Measurements from ENCODE around the gene CALML5.

Gene CALML5

DNA sequence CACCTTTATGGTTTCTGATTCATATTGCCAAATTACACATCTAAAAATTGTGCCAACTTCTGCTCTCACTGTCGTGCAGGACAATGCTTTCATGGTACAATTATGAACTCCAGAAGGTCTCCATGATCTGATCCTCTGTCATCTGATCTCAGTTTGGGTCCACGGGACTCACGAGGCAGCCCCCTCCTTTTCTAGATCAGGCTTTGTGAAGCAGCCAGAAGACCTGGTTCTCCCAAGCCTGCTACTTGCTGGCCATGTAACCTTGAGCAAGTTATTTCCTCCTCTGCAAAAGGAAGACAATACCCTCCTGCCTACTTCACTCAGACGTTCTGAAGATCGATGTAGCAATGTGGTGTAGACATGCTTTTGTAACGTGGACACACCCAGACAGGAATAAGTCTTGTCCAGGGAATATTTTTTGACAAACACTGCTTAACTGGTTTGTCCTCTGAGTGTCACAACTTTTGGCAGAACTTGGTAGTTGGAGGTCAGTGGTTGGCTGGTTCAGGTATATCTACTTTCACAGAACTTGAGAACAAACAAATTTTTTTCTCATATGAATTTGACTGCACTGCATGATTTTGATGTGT is 44.9 kb upstream of the CALML5 start (continued):
- no peak for TF ChIP-seq ZNF24 (tag by site-specific recombination; IDR thresholded peaks at IDR 0.05)
- TF ChIP-seq SETDB1 (IDR thresholded peaks at IDR 0.05; ENCODE audit: insufficient read length, low read length): no peak
- no peak for TF ChIP-seq ZNF473 (tag by site-specific recombination; IDR thresholded peaks at IDR 0.05)
- TF ChIP-seq ZNF175 (tag by site-specific recombination; IDR thresholded peaks at IDR 0.05): no peak
- TF ChIP-seq ZNF19 (tag by site-specific recombination; IDR thresholded peaks at IDR 0.05; ENCODE audit: low read depth): no peak
- no peak for TF ChIP-seq ZNF585B (tag by site-specific recombination; IDR thresholded peaks at IDR 0.05)
- TF ChIP-seq YY2 (tag by site-specific recombination; IDR thresholded peaks at IDR 0.05): no peak
- no peak for TF ChIP-seq MYNN (tag by site-specific recombination; IDR thresholded peaks at IDR 0.05; ENCODE audit: borderline replicate concordance)

- Histone ChIP-seq H3K9me3 (ENCODE audit: control insufficient read depth, insufficient read depth, low read depth, low read length) (no peaks in the 10 kb centered on the region), H3K4me3 (ENCODE audit: low read depth, low read length) (no peak overlapping the region), H3K27ac (ENCODE audit: extremely low read depth, low read depth, low read length) (no peak overlapping the region), H3K36me3 (ENCODE audit: control insufficient read depth in 2 of 2, insufficient read depth in 1 of 2, low read length in 2 of 2) (no peaks in the 10 kb centered on the region), H3K4me1 (ENCODE audit: control insufficient read depth, insufficient read depth, low read length) (peaks cover 24% of the 10 kb centered on the region)
- ChIA-PET CTCF (interaction anchor here (0.6 to 0.7 kb wide), 2 partner anchors 79 to 672 kb away, joined by 3 to 6 read pairs; no protein-coding TSS in a partner anchor), POLR2A (no interaction called here)
- TF ChIP-seq, protein P1, sequence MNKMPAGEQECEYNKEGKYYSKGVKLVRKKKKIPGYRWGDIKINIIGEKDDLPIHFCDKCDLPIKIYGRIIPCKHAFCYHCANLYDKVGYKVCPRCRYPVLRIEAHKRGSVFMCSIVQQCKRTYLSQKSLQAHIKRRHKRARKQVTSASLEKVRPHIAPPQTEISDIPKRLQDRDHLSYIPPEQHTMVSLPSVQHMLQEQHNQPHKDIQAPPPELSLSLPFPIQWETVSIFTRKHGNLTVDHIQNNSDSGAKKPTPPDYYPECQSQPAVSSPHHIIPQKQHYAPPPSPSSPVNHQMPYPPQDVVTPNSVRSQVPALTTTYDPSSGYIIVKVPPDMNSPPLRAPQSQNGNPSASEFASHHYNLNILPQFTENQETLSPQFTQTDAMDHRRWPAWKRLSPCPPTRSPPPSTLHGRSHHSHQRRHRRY (tag by site-specific recombination; IDR thresholded peaks at IDR 0.05): no peak
- TF ChIP-seq SETDB1 (IDR thresholded peaks at IDR 0.05; ENCODE audit: insufficient read length, low read length): peak; percentile 84
Observed at GRCh38 chr10:5543623-5544022, 44.3 kb upstream of the CALML5 start.

DNA sequence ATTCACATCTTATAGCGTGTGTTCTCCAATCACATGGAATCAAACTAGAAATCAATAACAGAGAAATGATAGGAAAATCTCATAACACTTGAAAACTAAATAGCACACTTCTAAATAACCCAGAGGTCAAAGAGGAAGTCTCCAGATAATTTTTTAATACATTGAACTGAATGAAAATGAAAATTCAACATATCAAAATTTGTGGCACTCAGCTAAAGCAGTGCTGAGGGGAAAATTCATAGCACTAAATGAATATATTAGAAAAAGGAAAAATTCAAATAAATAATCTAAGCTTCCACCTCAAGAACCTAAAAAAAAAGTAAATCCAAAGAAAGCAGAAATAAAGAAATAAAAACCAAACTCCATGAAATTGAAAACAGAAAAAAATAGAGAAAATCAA is 42.7 kb upstream of the CALML5 start:
- ChIA-PET CTCF (interaction anchor here (0.7 kb wide), 2 partner anchors 23 to 37 kb away, joined by 3 to 5 read pairs; no protein-coding TSS in a partner anchor), POLR2A (no interaction called here)
- Histone ChIP-seq H3K4me3 (ENCODE audit: low read depth, low read length) (no peak overlapping the region), H3K36me3 (ENCODE audit: control insufficient read depth in 2 of 2, insufficient read depth in 1 of 2, low read length in 2 of 2) (no peaks in the 10 kb centered on the region), H3K9me3 (ENCODE audit: control insufficient read depth, insufficient read depth, low read depth, low read length) (no peaks in the 10 kb centered on the region), H3K4me1 (ENCODE audit: control insufficient read depth, insufficient read depth, low read length) (peaks cover 14% of the 10 kb centered on the region), H3K27ac (ENCODE audit: extremely low read depth, low read depth, low read length) (no peak overlapping the region)
- TF ChIP-seq SETDB1 (IDR thresholded peaks at IDR 0.05; ENCODE audit: insufficient read length, low read length): peak; percentile 68
- TF ChIP-seq, protein P2, sequence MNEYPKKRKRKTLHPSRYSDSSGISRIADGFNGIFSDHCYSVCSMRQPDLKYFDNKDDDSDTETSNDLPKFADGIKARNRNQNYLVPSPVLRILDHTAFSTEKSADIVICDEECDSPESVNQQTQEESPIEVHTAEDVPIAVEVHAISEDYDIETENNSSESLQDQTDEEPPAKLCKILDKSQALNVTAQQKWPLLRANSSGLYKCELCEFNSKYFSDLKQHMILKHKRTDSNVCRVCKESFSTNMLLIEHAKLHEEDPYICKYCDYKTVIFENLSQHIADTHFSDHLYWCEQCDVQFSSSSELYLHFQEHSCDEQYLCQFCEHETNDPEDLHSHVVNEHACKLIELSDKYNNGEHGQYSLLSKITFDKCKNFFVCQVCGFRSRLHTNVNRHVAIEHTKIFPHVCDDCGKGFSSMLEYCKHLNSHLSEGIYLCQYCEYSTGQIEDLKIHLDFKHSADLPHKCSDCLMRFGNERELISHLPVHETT (tag by site-specific recombination; IDR thresholded peaks at IDR 0.05): no peak

DNA sequence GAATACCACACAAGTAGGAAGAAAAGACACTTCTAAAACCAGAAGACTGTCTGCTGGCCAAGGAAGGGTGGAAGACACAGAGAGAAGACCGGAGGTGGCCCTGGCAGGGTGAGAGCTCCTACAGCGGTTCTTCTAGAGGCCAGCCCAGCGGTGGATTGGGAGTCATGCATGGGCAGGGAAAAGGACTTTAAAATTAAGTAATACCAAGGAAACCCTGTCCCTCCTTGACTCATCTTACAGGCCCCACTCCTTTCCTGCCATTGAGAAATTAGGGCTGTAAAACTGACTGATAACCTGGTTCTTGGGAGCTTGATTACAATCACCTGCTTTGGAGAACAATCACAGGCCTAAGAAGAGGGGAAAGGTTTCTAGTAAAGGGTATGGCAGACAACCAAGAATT is 41.5 kb upstream of the CALML5 start:
- H3K27ac ChIP-seq (ENCODE audit: extremely low read depth, low read depth, low read length): no peak overlapping the region
- TF ChIP-seq ZNF664 (tag by site-specific recombination; IDR thresholded peaks at IDR 0.05) (no peak), BCL11B (tag by site-specific recombination; IDR thresholded peaks at IDR 0.05; ENCODE audit: low read depth) (no peak), ZNF24 (tag by site-specific recombination; IDR thresholded peaks at IDR 0.05) (no peak), HIC1 (tag by site-specific recombination; IDR thresholded peaks at IDR 0.05) (no peak), BCL11A (tag by site-specific recombination; IDR thresholded peaks at IDR 0.05; ENCODE audit: low read depth) (no peak), MZF1 (tag by site-specific recombination; IDR thresholded peaks at IDR 0.05; ENCODE audit: borderline replicate concordance) (no peak), ZNF701 (tag by site-specific recombination; IDR thresholded peaks at IDR 0.05) (no peak), ZNF624 (tag by site-specific recombination; IDR thresholded peaks at IDR 0.05) (no peak), ZNF146 (tag by site-specific recombination; IDR thresholded peaks at IDR 0.05) (no peak), ZNF433 (tag by site-specific recombination; IDR thresholded peaks at IDR 0.05; ENCODE audit: low read depth) (no peak), ZNF585B (tag by site-specific recombination; IDR thresholded peaks at IDR 0.05) (no peak), ZNF37A (tag by site-specific recombination; IDR thresholded peaks at IDR 0.05) (no peak)
- TF ChIP-seq, protein P3, sequence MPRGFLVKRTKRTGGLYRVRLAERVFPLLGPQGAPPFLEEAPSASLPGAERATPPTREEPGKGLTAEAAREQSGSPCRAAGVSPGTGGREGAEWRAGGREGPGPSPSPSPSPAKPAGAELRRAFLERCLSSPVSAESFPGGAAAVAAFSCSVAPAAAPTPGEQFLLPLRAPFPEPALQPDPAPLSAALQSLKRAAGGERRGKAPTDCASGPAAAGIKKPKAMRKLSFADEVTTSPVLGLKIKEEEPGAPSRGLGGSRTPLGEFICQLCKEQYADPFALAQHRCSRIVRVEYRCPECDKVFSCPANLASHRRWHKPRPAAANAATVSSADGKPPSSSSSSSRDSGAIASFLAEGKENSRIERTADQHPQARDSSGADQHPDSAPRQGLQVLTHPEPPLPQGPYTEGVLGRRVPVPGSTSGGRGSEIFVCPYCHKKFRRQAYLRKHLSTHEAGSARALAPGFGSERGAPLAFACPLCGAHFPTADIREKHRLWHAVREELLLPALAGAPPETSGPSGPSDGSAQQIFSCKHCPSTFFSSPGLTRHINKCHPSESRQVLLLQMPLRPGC (tag by site-specific recombination; IDR thresholded peaks at IDR 0.05): no peak
- TF ChIP-seq, protein P4, sequence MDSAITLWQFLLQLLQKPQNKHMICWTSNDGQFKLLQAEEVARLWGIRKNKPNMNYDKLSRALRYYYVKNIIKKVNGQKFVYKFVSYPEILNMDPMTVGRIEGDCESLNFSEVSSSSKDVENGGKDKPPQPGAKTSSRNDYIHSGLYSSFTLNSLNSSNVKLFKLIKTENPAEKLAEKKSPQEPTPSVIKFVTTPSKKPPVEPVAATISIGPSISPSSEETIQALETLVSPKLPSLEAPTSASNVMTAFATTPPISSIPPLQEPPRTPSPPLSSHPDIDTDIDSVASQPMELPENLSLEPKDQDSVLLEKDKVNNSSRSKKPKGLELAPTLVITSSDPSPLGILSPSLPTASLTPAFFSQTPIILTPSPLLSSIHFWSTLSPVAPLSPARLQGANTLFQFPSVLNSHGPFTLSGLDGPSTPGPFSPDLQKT (IDR thresholded peaks at IDR 0.05; ENCODE audit: borderline replicate concordance, low read depth, low read length): no peak

More for the DNA sequence above, 41.5 kb upstream of the CALML5 start:
- ChIA-PET CTCF (interaction anchor here (0.6 to 0.7 kb wide), 2 partner anchors 82 to 119 kb away, joined by 3 read pairs; no protein-coding TSS in a partner anchor), POLR2A (no interaction called here)
- Histone ChIP-seq H3K4me3 (ENCODE audit: low read depth, low read length) (no peak overlapping the region), H3K9me3 (ENCODE audit: control insufficient read depth, insufficient read depth, low read depth, low read length) (no peaks in the 10 kb centered on the region), H3K4me1 (ENCODE audit: control insufficient read depth, insufficient read depth, low read length) (peaks cover 4% of the 10 kb centered on the region), H3K36me3 (ENCODE audit: control insufficient read depth in 2 of 2, insufficient read depth in 1 of 2, low read length in 2 of 2) (no peaks in the 10 kb centered on the region)
